GM19193 (cell line): ENCODE results near the gene ZNF17.

Source experiments
- POLR2A ChIP-seq: IDR thresholded peaks from 4 replicates; pipeline ENCODE4 v1.6.1; 2011; ENCODE audit not compliant: insufficient read depth, insufficient read length; ENCODE audit errors: extremely low read depth

The ZNF17 gene

GRCh38 chr19:57410877-57411671 is at the start of gene ZNF17:
Gene ZNF17, plus strand, starts transcription at chr19:57411161. Its CDS starts 2,455 bp downstream, at chr19:57413616.
- TF ChIP-seq POLR2A = peak; percentile 62

GRCh38 chr19:57362419-57362818 is 48.5 kb upstream of the ZNF17 start:
- no peak for TF ChIP-seq POLR2A

DNA sequence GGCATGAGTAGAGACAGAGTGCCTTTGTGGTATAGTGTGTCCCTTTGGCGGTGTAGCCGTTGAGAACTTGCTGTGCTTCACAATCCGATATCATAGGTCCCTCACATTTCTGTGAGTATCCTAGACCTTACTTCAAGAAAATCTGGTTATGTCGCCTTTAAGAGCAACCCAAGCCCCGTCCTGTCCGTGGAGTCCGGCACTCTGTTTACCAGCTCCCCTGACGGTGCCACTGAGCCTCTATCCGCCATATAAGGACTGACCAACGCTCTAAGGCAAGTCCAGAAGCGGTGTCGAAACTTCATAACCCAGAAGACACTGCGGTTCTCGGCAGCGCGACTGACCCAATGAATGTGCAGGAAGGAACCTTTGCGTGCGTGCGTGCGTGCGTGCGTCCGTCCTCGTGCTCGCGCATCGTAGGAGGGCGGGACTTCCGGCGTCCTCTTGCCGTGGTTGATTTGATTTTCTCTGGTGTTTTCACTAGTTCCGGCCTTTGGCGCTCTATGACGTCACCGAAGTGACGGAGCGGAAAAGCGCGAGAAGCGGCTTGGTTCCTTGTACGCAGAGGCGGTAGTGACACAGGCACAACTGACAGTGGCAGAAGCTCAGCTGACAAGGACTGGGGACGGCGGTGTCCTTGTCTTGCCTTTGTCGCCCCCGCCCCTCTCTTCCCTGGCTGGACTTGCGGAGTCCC is 47.8 kb upstream of the ZNF17 start, which contains the start of the genes TRAPPC2B and ZNF547:
Gene TRAPPC2B, plus strand, starts transcription at position 555 of the 691 bp plus-strand sequence. CDS start 1,283 bp downstream, outside the sequence.
Gene ZNF547, plus strand, starts transcription at position 555 of the 691 bp plus-strand sequence. CDS start 5,005 bp downstream, outside the sequence.
- peak; percentile 76 for TF ChIP-seq POLR2A

GRCh38 chr19:57363688-57364181 is 47.2 kb upstream of the ZNF17 start:
- TF ChIP-seq POLR2A = no peak

DNA sequence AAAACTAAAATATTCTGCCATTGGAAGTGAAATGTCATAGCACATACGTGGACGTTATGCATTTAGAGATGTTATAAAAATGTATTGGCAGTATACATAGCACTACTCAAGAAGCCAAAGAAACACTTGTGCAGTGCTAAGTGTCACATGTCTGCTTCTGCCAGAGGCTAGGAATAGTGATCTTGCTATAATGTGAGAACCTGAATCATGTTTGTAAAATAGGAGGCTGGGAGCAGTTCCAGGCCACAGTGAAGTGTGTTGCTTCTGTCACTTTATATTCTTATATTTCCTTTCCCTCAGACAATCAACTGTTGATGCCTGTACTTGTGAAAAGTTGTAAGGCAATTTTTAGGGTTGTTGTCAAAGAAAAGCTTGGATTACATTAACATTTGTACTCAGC is 44.2 kb upstream of the ZNF17 start:
- no peak for TF ChIP-seq POLR2A

- TF ChIP-seq POLR2A = no peak
These were observed 36.8 kb upstream of the ZNF17 start for GRCh38 chr19:57374179-57374578.

DNA sequence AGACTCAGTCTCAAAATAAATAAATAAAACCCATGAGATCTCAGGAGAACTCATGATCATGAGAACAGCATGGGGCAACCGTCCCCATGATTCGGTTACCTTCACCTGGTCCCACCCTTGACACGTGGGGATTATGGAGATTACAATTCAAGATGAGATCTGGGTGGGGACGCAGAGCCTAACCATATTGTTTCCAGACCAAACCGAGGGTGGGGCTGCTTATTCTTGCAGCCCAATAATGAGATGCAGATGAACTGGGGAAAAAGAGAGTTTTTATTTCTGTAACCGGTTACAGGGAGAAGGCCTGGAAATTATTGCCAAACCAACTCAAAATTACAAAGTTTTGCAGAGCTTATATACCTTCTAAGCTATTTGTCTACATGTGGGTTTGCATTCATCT is 34.8 kb upstream of the ZNF17 start:
- no peak for TF ChIP-seq POLR2A

DNA sequence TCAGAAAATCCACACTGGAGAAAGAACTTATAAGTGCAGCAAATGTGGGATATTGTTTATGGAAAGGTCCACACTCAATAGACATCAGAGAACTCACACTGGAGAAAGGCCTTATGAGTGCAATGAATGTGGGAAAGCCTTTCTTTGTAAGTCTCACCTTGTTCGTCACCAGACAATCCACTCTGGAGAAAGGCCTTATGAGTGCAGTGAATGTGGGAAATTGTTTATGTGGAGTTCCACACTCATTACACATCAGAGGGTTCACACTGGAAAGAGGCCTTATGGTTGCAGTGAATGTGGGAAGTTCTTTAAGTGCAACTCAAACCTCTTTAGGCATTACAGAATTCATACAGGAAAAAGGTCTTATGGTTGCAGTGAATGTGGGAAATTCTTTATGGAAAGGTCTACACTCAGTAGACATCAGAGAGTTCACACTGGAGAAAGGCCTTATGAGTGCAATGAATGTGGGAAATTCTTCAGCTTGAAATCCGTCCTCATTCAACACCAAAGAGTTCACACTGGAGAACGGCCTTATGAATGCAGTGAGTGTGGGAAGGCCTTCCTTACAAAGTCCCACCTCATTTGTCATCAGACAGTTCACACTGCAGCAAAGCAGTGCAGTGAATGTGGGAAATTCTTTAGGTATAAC is 33.3 kb upstream of the ZNF17 start:
- TF ChIP-seq POLR2A = no peak

DNA sequence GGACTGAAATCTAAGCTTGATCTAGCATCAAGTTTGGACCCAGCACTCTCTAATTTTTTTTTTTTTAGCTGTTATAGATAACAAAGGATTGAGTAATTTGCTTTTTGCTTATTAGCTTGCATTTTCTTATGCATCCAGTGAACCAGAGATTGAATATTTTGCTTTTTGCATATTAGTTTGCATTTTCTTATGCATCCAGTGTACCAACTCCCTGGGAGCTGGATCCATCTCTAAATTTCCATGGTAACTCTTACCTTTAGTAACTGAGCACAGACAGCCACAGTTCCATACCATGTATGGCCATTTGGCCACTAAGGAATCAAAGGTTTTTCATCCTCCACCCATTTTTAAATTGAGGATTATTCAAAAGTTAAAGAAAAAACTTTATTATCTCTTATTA is 30.0 kb upstream of the ZNF17 start:
- no peak for TF ChIP-seq POLR2A

DNA sequence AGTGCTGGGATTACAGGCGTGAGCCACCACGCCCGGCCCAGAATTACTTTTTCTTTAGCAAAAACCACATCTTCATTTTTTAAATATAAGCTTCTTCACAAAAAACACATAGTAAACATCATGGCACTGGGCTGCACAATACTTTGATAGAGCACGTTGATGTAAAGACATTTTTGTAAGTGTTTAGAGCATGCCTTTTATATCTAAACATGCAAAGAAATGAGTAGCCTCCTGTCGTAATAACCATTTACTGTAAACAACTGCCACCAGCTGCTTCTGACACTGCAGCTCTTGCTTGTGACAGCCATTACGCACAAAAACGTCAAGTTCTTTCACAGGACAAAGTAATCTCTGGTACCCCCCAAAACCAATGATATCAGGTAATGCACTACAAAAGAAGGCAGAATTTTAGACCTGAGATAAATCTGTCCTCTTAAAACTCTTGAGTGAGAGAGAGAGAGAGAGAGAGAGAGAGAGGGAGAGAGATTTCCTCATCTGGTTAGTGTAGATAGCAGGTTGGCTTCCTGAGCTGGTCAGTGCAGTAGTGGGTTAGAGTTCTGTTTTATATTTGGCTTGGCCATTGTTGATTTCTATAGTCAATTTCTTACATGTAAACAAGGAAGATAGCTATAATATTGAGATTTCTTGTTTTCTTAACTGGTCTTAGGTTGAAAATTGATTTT is 28.0 kb upstream of the ZNF17 start:
- TF ChIP-seq POLR2A = no peak

- TF ChIP-seq POLR2A = no peak
These were observed 21.7 kb upstream of the ZNF17 start for GRCh38 chr19:57389194-57389729.

DNA sequence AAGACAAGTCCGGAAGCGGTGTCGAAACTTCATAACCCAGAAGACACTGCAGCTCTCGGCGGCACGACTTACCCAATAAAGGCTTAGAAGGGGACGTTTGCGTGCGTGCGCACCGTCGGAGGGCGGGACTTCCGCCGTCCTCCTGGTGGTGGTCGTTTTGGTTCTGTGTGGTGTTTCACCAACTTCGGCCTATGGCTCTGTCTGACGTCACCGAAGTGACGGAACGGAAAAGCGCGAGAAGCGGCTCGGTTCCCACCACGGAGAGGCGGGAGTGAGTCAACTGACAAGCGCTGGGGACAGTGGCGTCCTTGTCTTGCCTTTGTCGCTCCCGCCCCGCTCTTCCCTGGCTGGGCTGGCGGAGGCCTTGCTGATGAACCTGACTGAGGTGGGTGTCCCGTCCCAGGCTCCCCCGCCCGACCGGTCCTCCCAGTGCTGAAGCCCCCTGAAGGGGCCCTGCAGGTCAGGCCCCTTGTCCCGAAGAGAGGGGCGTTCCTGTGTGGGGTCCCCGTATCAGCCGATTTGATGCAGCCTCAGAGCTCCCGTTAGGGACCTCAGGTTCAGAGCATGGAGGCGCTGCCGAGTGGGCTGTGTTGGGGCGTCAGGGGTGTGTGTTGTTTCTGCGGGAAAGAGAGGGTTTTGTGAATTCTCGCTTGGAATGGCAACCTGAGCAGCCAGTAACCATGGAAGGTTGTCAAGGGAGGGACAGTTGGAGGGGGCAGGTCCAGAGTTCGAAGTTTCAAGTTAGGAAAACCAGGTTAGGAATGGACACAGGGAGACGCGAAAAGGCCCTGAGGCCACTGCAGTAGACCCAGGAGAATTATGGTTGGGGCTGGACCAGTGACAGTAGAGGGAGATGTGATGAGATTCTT is 21.0 kb upstream of the ZNF17 start, which contains the start of gene ZNF548:
Gene ZNF548, plus strand, starts transcription at position 125 of the 869 bp plus-strand sequence. Its CDS starts 246 bp downstream, at position 371.
- peak; percentile 50 for TF ChIP-seq POLR2A

DNA sequence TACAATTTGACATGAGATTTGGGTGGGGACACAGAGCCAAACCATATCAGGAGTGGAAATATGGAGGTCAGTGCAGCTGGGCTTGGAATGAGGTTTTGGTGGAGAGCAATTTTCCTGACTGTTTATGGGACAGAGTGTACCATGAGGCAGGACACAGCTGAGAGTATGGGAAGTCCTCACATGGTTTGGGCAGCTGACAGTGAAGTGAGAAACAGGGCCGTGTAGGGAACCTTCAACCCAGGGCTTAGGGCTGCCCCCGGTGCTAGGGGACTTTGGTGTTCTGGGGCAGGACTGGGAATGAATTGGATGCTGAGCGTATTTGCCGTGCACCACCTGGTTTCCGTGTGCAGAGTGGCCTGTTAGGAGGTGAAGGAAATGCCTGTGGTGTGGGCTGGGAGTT is 15.3 kb upstream of the ZNF17 start:
- TF ChIP-seq POLR2A = no peak
